Psoas muscle (tissue), 8 donors: Measurements from ENCODE around the gene AP5B1. TPM values are rescaled to one million over a fixed set of nuclear protein-coding genes. Genes with fewer than 3 reads are reported as not detected.
"Not testable (repeated sequence)": the region's sequence is repeated elsewhere in the genome, so short reads cannot be mapped to it uniquely, and the experiment has no call there.

Source experiments
- ATAC-seq, 4 donors: fragments of 200-7000 bp; cut with Tn5 transposase; one replicate each; pipeline ENCODE4 v1.9.1; 2020; ENCODE audit warnings: moderate library complexity in 3 of 4, mild to moderate bottlenecking in 2 of 4
- DNase-seq, 2 donors: peaks; one replicate each; pipeline ENCODE4 v3.0.0-alpha.2; 2020
- H3K27ac ChIP-seq: fragments of 200-600 bp; one replicate; pipeline ENCODE4 v1.8.0; 2022
- H3K27me3 ChIP-seq, 3 donors: fragments of 200-600 bp in 1 of 3; one replicate each; pipeline versions ENCODE4 v1.6.1 to v1.8.0; 2013 to 2022; ENCODE audit warnings: low read length in 2 of 3, mild to moderate bottlenecking in 2 of 3, moderate library complexity in 1 of 3; ENCODE audit not compliant: insufficient read depth in 3 of 3
- H3K36me3 ChIP-seq, 2 donors: fragments of 200-600 bp in 1 of 2; one replicate each; pipeline versions ENCODE4 v1.6.1 to v1.8.0; 2013 to 2022; ENCODE audit warnings: low read depth in 1 of 2, mild to moderate bottlenecking in 1 of 2, moderate library complexity in 1 of 2; ENCODE audit not compliant: insufficient read depth in 1 of 2
- H3K4me1 ChIP-seq: fragments of 200-600 bp; one replicate; pipeline ENCODE4 v1.8.0; 2022
- H3K4me3 ChIP-seq: fragments of 200-600 bp; one replicate; pipeline ENCODE4 v1.8.0; 2022; ENCODE audit warnings: mild to moderate bottlenecking
- H3K9me3 ChIP-seq: fragments of 200-600 bp; one replicate; pipeline ENCODE4 v1.8.0; 2022
- CTCF ChIP-seq: fragments of 200-600 bp; IDR thresholded peaks from one replicate; pipeline ENCODE4 v1.8.0; 2022; ENCODE audit warnings: antibody characterized with exemption
- WGBS, 3 donors: extraction: QIAGEN DNeasy Blood & Tissue Kit; methylation state at CpG; one replicate each; pipeline versions ENCODE4 v1.1.6 to v1.1.7; 2013; 5-methylcytosine and 5-hydroxymethylcytosine counted together
- intact Hi-C, 2 donors: fragments of 100-400 bp; cut with DNase I; formaldehyde crosslinking; loops; one replicate each; pipeline versions ENCODE4 v1.11.0 to v1.14.2; 2022
- polyA plus RNA-seq, 3 donors: library from polyadenylated mRNA; stranded (reverse); fragments of 200-250 nt; gene quantifications; one replicate each; pipeline ENCODE4 v1.2.3, GENCODE V29; 2013
- total RNA-seq, 4 donors: library from RNA; stranded (reverse); fragmentation: NEBNext Ultra II Directional in 2 of 4; extraction: Animal tissue kit (Norgen Biotek cat#: 25700) in 2 of 4; gene quantifications; one replicate each; pipeline versions ENCODE4 v1.2.1 to v1.2.4, GENCODE V29; 2021 to 2023
- donor health status: healthy with polysubstance abuse.
- donor health status: DM: no; HTN: no; CAD: no; lungs with moderate emphysema.
- donor health status: Bipolar disorder and iron deficiency.
- donor health status: healthy.
- donor health status: DM: yes; HTN: yes; CAD: no.
- donor health status: DM: no; HTN: no; CAD: no.
- donor health status: DM: no; HTN: no; CAD: no.
- donor health status: DM: yes; HTN: yes; CAD: no.

Gene AP5B1
- total and polyA plus RNA-seq, 7 donors: 6.1 to 20.5 (median 9.2) TPM

- ATAC-seq: no peak
Measured at GRCh38 chr11:65736810-65737209, 44.0 kb downstream of the AP5B1 start.

GRCh38 chr11:65735111-65735510 is 45.7 kb downstream of the AP5B1 start:
- ATAC-seq: not testable (repeated sequence)

More at GRCh38 chr11:65736810-65737209, 44.0 kb downstream of the AP5B1 start:
- no peak for TF ChIP-seq CTCF
- DNase-seq: no peak
- Histone ChIP-seq H3K4me1 (no peaks in the 10 kb centered on the region), H3K27me3 (peaks cover 0 to 25% (median 0%) of the 10 kb centered on the region in 3 donors), H3K36me3 (no peaks in the 10 kb centered on the region), H3K9me3 (no peaks in the 10 kb centered on the region), H3K27ac (no peak overlapping the region), H3K4me3 (no peak overlapping the region)
- intact Hi-C loops: no loop called here

GRCh38 chr11:65730461-65730860 is 50.3 kb downstream of the AP5B1 start:
- ATAC-seq (no peak), DNase-seq (no peak)
- TF ChIP-seq CTCF: no peak
- H3K27me3 ChIP-seq: peaks cover 0 to 12% (median 0%) of the 10 kb centered on the region in 3 donors
- no peak overlapping the region for H3K27ac ChIP-seq
- intact Hi-C loops: no loop called here
- 41 to 52% (median 51%) methylated on average over 5 of the region's 5 CpGs for WGBS, 3 donors
- H3K4me3 ChIP-seq: no peak overlapping the region
- no peaks in the 10 kb centered on the region for H3K4me1 ChIP-seq
- H3K36me3 ChIP-seq: no peaks in the 10 kb centered on the region
- H3K9me3 ChIP-seq: no peaks in the 10 kb centered on the region

More at GRCh38 chr11:65735111-65735510, 45.7 kb downstream of the AP5B1 start:
- intact Hi-C loops, H3K27ac ChIP-seq, H3K4me3 ChIP-seq, H3K36me3 ChIP-seq, DNase-seq, H3K4me1 ChIP-seq, H3K9me3 ChIP-seq: not testable (repeated sequence)
- WGBS, 3 donors: 66 to 70% (median 69%) methylated on average over 4 of the region's 4 CpGs
- H3K27me3 ChIP-seq: peaks cover 0 to 18% (median 0%) of the 10 kb centered on the region in 3 donors

GRCh38 chr11:65727865-65728264 is 52.9 kb downstream of the AP5B1 start:
- TF ChIP-seq CTCF: no peak
- H3K27ac ChIP-seq: no peak overlapping the region
- DNase-seq: no peak
- peaks cover 0 to 2% (median 0%) of the 10 kb centered on the region in 3 donors for H3K27me3 ChIP-seq
- H3K9me3 ChIP-seq: no peaks in the 10 kb centered on the region
- H3K4me3 ChIP-seq: no peak overlapping the region
- H3K4me1 ChIP-seq: no peaks in the 10 kb centered on the region
- 61 to 77% (median 67%) methylated on average over 13 to 15 of the region's 15 CpGs for WGBS, 3 donors
- ATAC-seq: no peak
- intact Hi-C loops: no loop called here
- H3K36me3 ChIP-seq: no peaks in the 10 kb centered on the region

GRCh38 chr11:65726660-65727059 is 54.1 kb downstream of the AP5B1 start:
- 69 to 75% (median 70%) methylated on average over 6 of the region's 6 CpGs for WGBS, 3 donors
- DNase-seq: no peak
- Histone ChIP-seq H3K9me3 (no peaks in the 10 kb centered on the region), H3K27ac (no peak overlapping the region), H3K4me1 (no peaks in the 10 kb centered on the region), H3K27me3 (no peaks in the 10 kb centered on the region), H3K4me3 (no peak overlapping the region), H3K36me3 (no peaks in the 10 kb centered on the region)
- ATAC-seq: no peak
- intact Hi-C loops: no loop called here
- no peak for TF ChIP-seq CTCF

Other genes with a start within 250 kb of the AP5B1 start
- gene LTBP3, start 222.6 kb downstream of the AP5B1 start, total RNA-seq: 10 to 100 TPM; 27.9 to 82.3 (median 51.4) TPM
- gene LTBP3, start 222.6 kb downstream of the AP5B1 start, polyA plus RNA-seq: 10 to 100 TPM; 12.7 to 19.2 (median 17.2) TPM
- 10 to 100 TPM; 31.6 to 43.5 (median 38.0) TPM for gene ZNRD2, start 210.5 kb downstream of the AP5B1 start, total RNA-seq
- gene ZNRD2, start 210.5 kb downstream of the AP5B1 start, polyA plus RNA-seq: 100 to 1,000 TPM in 1 of 3 donors, 10 to 100 TPM in 2; 58.8 to 118 (median 94.2) TPM
- 100 to 1,000 TPM in 1 of 4 donors, 10 to 100 TPM in 3; 59.0 to 110 (median 66.9) TPM for gene FAM89B, start 208.4 kb downstream of the AP5B1 start, total RNA-seq
- gene FAM89B, start 208.4 kb downstream of the AP5B1 start, polyA plus RNA-seq: 100 to 1,000 TPM in 1 of 3 donors, 10 to 100 TPM in 2; 66.9 to 112 (median 67.4) TPM
- gene EHBP1L1, start 204.9 kb downstream of the AP5B1 start, total RNA-seq: 100 to 1,000 TPM; 208 to 345 (median 282) TPM
- 100 to 1,000 TPM; 114 to 177 (median 170) TPM for gene EHBP1L1, start 204.9 kb downstream of the AP5B1 start, polyA plus RNA-seq
- gene KCNK7, start 185.2 kb downstream of the AP5B1 start, total RNA-seq: under 1 TPM in 3 of 4 donors, not detected in 1; 0.19 to 0.56 (median 0.27) TPM
- 1 to 10 TPM in 1 of 3 donors, under 1 TPM in 2; 0.22 to 1.4 (median 0.99) TPM for gene KCNK7, start 185.2 kb downstream of the AP5B1 start, polyA plus RNA-seq
- gene MAP3K11, start 166.8 kb downstream of the AP5B1 start, total RNA-seq: 10 to 100 TPM; 14.5 to 18.8 (median 16.8) TPM
- 10 to 100 TPM in 2 of 3 donors, 1 to 10 TPM in 1; 8.8 to 13.9 (median 10.7) TPM for gene MAP3K11, start 166.8 kb downstream of the AP5B1 start, polyA plus RNA-seq
- gene PCNX3, start 165.2 kb downstream of the AP5B1 start, total RNA-seq: 10 to 100 TPM in 1 of 4 donors, 1 to 10 TPM in 3; 8.9 to 10.8 (median 9.7) TPM
- gene PCNX3, start 165.2 kb downstream of the AP5B1 start, polyA plus RNA-seq: 10 to 100 TPM in 2 of 3 donors, 1 to 10 TPM in 1; 6.5 to 15.5 (median 11.4) TPM
- 10 to 100 TPM; 10.1 to 15.6 (median 11.3) TPM for gene SIPA1, start 142.9 kb downstream of the AP5B1 start, total RNA-seq
- gene SIPA1, start 142.9 kb downstream of the AP5B1 start, polyA plus RNA-seq: 10 to 100 TPM in 2 of 3 donors, 1 to 10 TPM in 1; 7.9 to 17.4 (median 13.7) TPM
- 10 to 100 TPM; 48.7 to 72.6 (median 65.2) TPM for gene RELA, start 118.1 kb downstream of the AP5B1 start, total RNA-seq
- gene RELA, start 118.1 kb downstream of the AP5B1 start, polyA plus RNA-seq: 10 to 100 TPM; 42.1 to 64.9 (median 64.0) TPM
- gene KAT5, start 68.7 kb downstream of the AP5B1 start, total RNA-seq: 10 to 100 TPM; 34.5 to 56.4 (median 41.8) TPM
- 10 to 100 TPM; 36.4 to 67.2 (median 51.2) TPM for gene KAT5, start 68.7 kb downstream of the AP5B1 start, polyA plus RNA-seq
- 10 to 100 TPM; 17.5 to 38.4 (median 28.1) TPM for gene RNASEH2C, start 60.2 kb downstream of the AP5B1 start, total RNA-seq
- gene RNASEH2C, start 60.2 kb downstream of the AP5B1 start, polyA plus RNA-seq: 10 to 100 TPM; 39.3 to 62.3 (median 47.1) TPM
- not detected for gene OVOL1, start 6.1 kb upstream of the AP5B1 start, total RNA-seq
- under 1 TPM in 1 of 3 donors, not detected in 2; 0.01 TPM for gene OVOL1, start 6.1 kb upstream of the AP5B1 start, polyA plus RNA-seq
- not detected for gene SNX32, start 53.0 kb upstream of the AP5B1 start, total RNA-seq
- under 1 TPM in 2 of 3 donors, not detected in 1; 0.05 to 0.20 TPM for gene SNX32, start 53.0 kb upstream of the AP5B1 start, polyA plus RNA-seq
- 100 to 1,000 TPM; 175 to 388 (median 238) TPM for gene CFL1, start 77.2 kb upstream of the AP5B1 start, total RNA-seq
- gene CFL1, start 77.2 kb upstream of the AP5B1 start, polyA plus RNA-seq: 100 to 1,000 TPM; 190 to 843 (median 225) TPM
- 10 to 100 TPM; 28.0 to 35.6 (median 31.4) TPM for gene MUS81, start 79.5 kb upstream of the AP5B1 start, total RNA-seq
- gene MUS81, start 79.5 kb upstream of the AP5B1 start, polyA plus RNA-seq: 10 to 100 TPM; 32.5 to 55.3 (median 44.4) TPM
- 10 to 100 TPM; 20.8 to 46.6 (median 31.3) TPM for gene EFEMP2, start 91.8 kb upstream of the AP5B1 start, total RNA-seq
- gene EFEMP2, start 91.8 kb upstream of the AP5B1 start, polyA plus RNA-seq: 10 to 100 TPM; 14.8 to 20.8 (median 18.5) TPM
- gene CTSW, start 98.9 kb upstream of the AP5B1 start, total RNA-seq: under 1 TPM; 0.22 to 0.64 (median 0.37) TPM
- gene CTSW, start 98.9 kb upstream of the AP5B1 start, polyA plus RNA-seq: under 1 TPM; 0.08 to 0.91 (median 0.22) TPM
- gene FIBP, start 107.5 kb upstream of the AP5B1 start, total RNA-seq: 10 to 100 TPM; 27.7 to 42.5 (median 37.0) TPM
- 10 to 100 TPM; 32.2 to 73.9 (median 44.1) TPM for gene FIBP, start 107.5 kb upstream of the AP5B1 start, polyA plus RNA-seq
- gene CCDC85B, start 109.7 kb upstream of the AP5B1 start, total RNA-seq: 10 to 100 TPM; 16.7 to 39.6 (median 27.8) TPM
- gene CCDC85B, start 109.7 kb upstream of the AP5B1 start, polyA plus RNA-seq: 10 to 100 TPM; 24.7 to 35.9 (median 26.5) TPM
- 10 to 100 TPM in 3 of 4 donors, under 1 TPM in 1; 0.75 to 12.6 (median 11.5) TPM for gene FOSL1, start 119.4 kb upstream of the AP5B1 start, total RNA-seq
- 100 to 1,000 TPM in 1 of 3 donors, 1 to 10 TPM in 2; 5.7 to 257 (median 7.8) TPM for gene FOSL1, start 119.4 kb upstream of the AP5B1 start, polyA plus RNA-seq
- gene C11orf68, start 138.1 kb upstream of the AP5B1 start, total RNA-seq: 10 to 100 TPM; 52.8 to 71.9 (median 59.9) TPM
- gene C11orf68, start 138.1 kb upstream of the AP5B1 start, polyA plus RNA-seq: 10 to 100 TPM; 60.3 to 98.7 (median 75.0) TPM
- gene DRAP1, start 138.4 kb upstream of the AP5B1 start, total RNA-seq: 100 to 1,000 TPM in 1 of 4 donors, 10 to 100 TPM in 3; 74.5 to 138 (median 91.3) TPM
- 100 to 1,000 TPM; 121 to 217 (median 134) TPM for gene DRAP1, start 138.4 kb upstream of the AP5B1 start, polyA plus RNA-seq
- gene TSGA10IP, start 164.5 kb upstream of the AP5B1 start, total RNA-seq: not detected
- gene TSGA10IP, start 164.5 kb upstream of the AP5B1 start, polyA plus RNA-seq: not detected
- 10 to 100 TPM; 36.3 to 55.4 (median 49.3) TPM for gene SART1, start 180.8 kb upstream of the AP5B1 start, total RNA-seq
- 10 to 100 TPM; 40.3 to 58.7 (median 44.7) TPM for gene SART1, start 180.8 kb upstream of the AP5B1 start, polyA plus RNA-seq
- 10 to 100 TPM; 24.8 to 44.5 (median 31.6) TPM for gene EIF1AD, start 221.2 kb upstream of the AP5B1 start, total RNA-seq
- 10 to 100 TPM; 29.4 to 63.1 (median 54.2) TPM for gene EIF1AD, start 221.2 kb upstream of the AP5B1 start, polyA plus RNA-seq
- gene BANF1, start 221.5 kb upstream of the AP5B1 start, total RNA-seq: 100 to 1,000 TPM; 298 to 384 (median 336) TPM
- 100 to 1,000 TPM; 251 to 355 (median 314) TPM for gene BANF1, start 221.5 kb upstream of the AP5B1 start, polyA plus RNA-seq
- gene CST6, start 231.0 kb upstream of the AP5B1 start, total RNA-seq: under 1 TPM in 3 of 4 donors, not detected in 1; 0.40 to 0.93 (median 0.47) TPM
- 10 to 100 TPM in 1 of 3 donors, under 1 TPM in 1, not detected in 1; 0.13 to 18.7 TPM for gene CST6, start 231.0 kb upstream of the AP5B1 start, polyA plus RNA-seq
- not detected for gene CATSPER1, start 245.5 kb upstream of the AP5B1 start, total RNA-seq
- gene CATSPER1, start 245.5 kb upstream of the AP5B1 start, polyA plus RNA-seq: under 1 TPM in 2 of 3 donors, not detected in 1; 0.01 to 0.55 TPM